Measurements from ENCODE around the gene CRYGN.

Gene CRYGN

GRCh38 chr7:151388007-151388297 lies 52.0 kb downstream of the CRYGN start:
- TF ChIP-seq ARNTL (CRISPR knock-in tag; IDR thresholded peaks at IDR 0.05; ENCODE audit: borderline replicate concordance, low read depth) (no peak), ESRRG (CRISPR knock-in tag; IDR thresholded peaks at IDR 0.05) (no peak), ZNF8 (CRISPR knock-in tag; IDR thresholded peaks at IDR 0.05) (no peak), OSR1 (CRISPR knock-in tag; IDR thresholded peaks at IDR 0.05) (no peak), ISL1 (CRISPR knock-in tag; IDR thresholded peaks at IDR 0.05) (no peak), RARB (CRISPR knock-in tag; IDR thresholded peaks at IDR 0.05) (no peak), ZNF565 (CRISPR knock-in tag; conservative IDR thresholded peaks at IDR 0.05; ENCODE audit: low read depth) (no peak), ZFP3 (CRISPR knock-in tag; IDR thresholded peaks at IDR 0.05) (no peak), ZC3H10 (CRISPR knock-in tag; IDR thresholded peaks at IDR 0.05) (no peak), TCF4 (CRISPR knock-in tag; IDR thresholded peaks at IDR 0.05; ENCODE audit: borderline replicate concordance) (no peak), PPARA (CRISPR knock-in tag; IDR thresholded peaks at IDR 0.05; ENCODE audit: borderline replicate concordance) (no peak), CSDC2 (CRISPR knock-in tag; IDR thresholded peaks at IDR 0.05) (no peak), TOX (CRISPR knock-in tag; IDR thresholded peaks at IDR 0.05; ENCODE audit: borderline replicate concordance) (no peak), GLIS3 (CRISPR knock-in tag; IDR thresholded peaks at IDR 0.05) (no peak), ZFP30 (CRISPR knock-in tag; IDR thresholded peaks at IDR 0.05) (no peak)
- TF ChIP-seq, protein P1, sequence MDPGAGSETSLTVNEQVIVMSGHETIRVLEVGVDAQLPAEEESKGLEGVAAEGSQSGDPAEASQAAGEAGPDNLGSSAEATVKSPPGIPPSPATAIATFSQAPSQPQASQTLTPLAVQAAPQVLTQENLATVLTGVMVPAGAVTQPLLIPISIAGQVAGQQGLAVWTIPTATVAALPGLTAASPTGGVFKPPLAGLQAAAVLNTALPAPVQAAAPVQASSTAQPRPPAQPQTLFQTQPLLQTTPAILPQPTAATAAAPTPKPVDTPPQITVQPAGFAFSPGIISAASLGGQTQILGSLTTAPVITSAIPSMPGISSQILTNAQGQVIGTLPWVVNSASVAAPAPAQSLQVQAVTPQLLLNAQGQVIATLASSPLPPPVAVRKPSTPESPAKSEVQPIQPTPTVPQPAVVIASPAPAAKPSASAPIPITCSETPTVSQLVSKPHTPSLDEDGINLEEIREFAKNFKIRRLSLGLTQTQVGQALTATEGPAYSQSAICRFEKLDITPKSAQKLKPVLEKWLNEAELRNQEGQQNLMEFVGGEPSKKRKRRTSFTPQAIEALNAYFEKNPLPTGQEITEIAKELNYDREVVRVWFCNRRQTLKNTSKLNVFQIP (CRISPR knock-in tag; IDR thresholded peaks at IDR 0.05; ENCODE audit: borderline replicate concordance, low read depth), result no peak
- TF ChIP-seq, protein P2, sequence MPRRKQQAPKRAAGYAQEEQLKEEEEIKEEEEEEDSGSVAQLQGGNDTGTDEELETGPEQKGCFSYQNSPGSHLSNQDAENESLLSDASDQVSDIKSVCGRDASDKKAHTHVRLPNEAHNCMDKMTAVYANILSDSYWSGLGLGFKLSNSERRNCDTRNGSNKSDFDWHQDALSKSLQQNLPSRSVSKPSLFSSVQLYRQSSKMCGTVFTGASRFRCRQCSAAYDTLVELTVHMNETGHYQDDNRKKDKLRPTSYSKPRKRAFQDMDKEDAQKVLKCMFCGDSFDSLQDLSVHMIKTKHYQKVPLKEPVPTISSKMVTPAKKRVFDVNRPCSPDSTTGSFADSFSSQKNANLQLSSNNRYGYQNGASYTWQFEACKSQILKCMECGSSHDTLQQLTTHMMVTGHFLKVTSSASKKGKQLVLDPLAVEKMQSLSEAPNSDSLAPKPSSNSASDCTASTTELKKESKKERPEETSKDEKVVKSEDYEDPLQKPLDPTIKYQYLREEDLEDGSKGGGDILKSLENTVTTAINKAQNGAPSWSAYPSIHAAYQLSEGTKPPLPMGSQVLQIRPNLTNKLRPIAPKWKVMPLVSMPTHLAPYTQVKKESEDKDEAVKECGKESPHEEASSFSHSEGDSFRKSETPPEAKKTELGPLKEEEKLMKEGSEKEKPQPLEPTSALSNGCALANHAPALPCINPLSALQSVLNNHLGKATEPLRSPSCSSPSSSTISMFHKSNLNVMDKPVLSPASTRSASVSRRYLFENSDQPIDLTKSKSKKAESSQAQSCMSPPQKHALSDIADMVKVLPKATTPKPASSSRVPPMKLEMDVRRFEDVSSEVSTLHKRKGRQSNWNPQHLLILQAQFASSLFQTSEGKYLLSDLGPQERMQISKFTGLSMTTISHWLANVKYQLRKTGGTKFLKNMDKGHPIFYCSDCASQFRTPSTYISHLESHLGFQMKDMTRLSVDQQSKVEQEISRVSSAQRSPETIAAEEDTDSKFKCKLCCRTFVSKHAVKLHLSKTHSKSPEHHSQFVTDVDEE (CRISPR knock-in tag; IDR thresholded peaks at IDR 0.05), result no peak
- ATAC-seq, result no peak

DNA sequence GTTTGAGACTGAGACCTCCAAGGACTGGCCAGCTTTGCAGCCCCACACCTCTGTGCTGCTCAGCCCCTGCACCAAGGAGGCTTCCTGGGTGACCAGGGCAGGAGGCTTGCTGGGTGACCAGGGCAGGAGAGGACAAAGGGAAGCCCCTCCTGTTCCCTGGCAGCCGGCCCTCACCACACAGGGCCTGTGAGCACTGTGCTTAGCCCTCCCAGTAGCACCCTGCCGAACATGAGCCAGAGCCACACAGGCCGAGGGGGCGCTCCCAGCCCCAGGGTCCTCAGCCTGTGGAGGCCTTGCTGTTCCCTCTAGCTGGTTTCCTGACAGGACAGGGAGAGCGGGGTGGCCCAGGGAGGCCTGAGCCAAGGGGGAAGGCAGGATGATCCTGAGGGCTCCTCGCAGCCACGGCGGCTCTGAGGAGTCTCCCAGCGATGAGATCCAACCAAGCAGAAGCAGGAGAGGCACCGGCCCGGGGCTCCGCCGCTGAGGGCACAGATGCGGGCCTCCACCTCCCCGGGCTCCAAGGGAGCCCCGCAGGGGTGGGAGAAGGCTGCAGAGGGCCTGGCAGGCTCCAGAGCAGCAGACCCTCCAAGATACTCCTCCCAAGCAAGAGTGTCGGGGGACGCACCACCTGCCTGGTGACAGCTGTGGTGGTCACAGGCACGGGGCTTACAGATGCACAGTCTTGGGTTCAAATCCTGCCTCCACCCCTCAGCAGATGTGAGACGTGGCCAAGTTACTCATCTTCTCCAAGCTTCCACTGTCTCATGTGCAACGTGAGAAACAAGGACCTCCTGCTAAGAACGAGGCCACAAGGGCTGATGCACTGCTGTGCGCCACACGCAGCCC lies 52.6 kb downstream of the CRYGN start:
- no peak for TF ChIP-seq CSDC2 (CRISPR knock-in tag; IDR thresholded peaks at IDR 0.05)
- TF ChIP-seq ZFP30 (CRISPR knock-in tag; IDR thresholded peaks at IDR 0.05), result no peak
- no peak for TF ChIP-seq ZNF8 (CRISPR knock-in tag; IDR thresholded peaks at IDR 0.05)
- no peak for TF ChIP-seq PATZ1 (CRISPR knock-in tag; IDR thresholded peaks at IDR 0.05; ENCODE audit: borderline replicate concordance)
- no peak for TF ChIP-seq ZC3H10 (CRISPR knock-in tag; IDR thresholded peaks at IDR 0.05)
- ATAC-seq, result no peak

GRCh38 chr7:151386301-151387160 lies 53.4 kb downstream of the CRYGN start:
- no peak for TF ChIP-seq ISL1 (CRISPR knock-in tag; IDR thresholded peaks at IDR 0.05)
- no peak for TF ChIP-seq ZFP30 (CRISPR knock-in tag; IDR thresholded peaks at IDR 0.05)
- TF ChIP-seq TOX (CRISPR knock-in tag; IDR thresholded peaks at IDR 0.05; ENCODE audit: borderline replicate concordance), result no peak
- TF ChIP-seq ZNF565 (CRISPR knock-in tag; conservative IDR thresholded peaks at IDR 0.05; ENCODE audit: low read depth), result no peak
- no peak for TF ChIP-seq SNAI2 (CRISPR knock-in tag; IDR thresholded peaks at IDR 0.05)
- TF ChIP-seq PPARA (CRISPR knock-in tag; IDR thresholded peaks at IDR 0.05; ENCODE audit: borderline replicate concordance), result no peak
- TF ChIP-seq GLIS3 (CRISPR knock-in tag; IDR thresholded peaks at IDR 0.05), result no peak
- TF ChIP-seq BACH2 (CRISPR knock-in tag; IDR thresholded peaks at IDR 0.05; ENCODE audit: borderline replicate concordance), result no peak
- no peak for TF ChIP-seq ZNF8 (CRISPR knock-in tag; IDR thresholded peaks at IDR 0.05)
- no peak for TF ChIP-seq ESRRG (CRISPR knock-in tag; IDR thresholded peaks at IDR 0.05)
- no peak for ATAC-seq

Measured in SK-N-SH treated with all-trans-retinoic acid at 6 μM for 48 hours (cell line).